Measurements from ENCODE around the gene GNGT1.

The GNGT1 gene

GRCh38 chr7:93906267-93906666 is at the start of gene GNGT1:
TSS of gene GNGT1 (plus strand) at chr7:93906567. CDS start at chr7:93906747, 180 bp downstream.
- no peaks in the 10 kb centered on the region for H3K27me3 ChIP-seq (ENCODE audit: insufficient read depth, poor library complexity, severe bottlenecking)
- TF ChIP-seq, protein P1, sequence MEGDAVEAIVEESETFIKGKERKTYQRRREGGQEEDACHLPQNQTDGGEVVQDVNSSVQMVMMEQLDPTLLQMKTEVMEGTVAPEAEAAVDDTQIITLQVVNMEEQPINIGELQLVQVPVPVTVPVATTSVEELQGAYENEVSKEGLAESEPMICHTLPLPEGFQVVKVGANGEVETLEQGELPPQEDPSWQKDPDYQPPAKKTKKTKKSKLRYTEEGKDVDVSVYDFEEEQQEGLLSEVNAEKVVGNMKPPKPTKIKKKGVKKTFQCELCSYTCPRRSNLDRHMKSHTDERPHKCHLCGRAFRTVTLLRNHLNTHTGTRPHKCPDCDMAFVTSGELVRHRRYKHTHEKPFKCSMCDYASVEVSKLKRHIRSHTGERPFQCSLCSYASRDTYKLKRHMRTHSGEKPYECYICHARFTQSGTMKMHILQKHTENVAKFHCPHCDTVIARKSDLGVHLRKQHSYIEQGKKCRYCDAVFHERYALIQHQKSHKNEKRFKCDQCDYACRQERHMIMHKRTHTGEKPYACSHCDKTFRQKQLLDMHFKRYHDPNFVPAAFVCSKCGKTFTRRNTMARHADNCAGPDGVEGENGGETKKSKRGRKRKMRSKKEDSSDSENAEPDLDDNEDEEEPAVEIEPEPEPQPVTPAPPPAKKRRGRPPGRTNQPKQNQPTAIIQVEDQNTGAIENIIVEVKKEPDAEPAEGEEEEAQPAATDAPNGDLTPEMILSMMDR (IDR thresholded peaks at IDR 0.05; ENCODE audit: poor library complexity, severe bottlenecking): no peak
- no peak for ATAC-seq (ENCODE audit: low read depth)
- H3K9me3 ChIP-seq (ENCODE audit: severe bottlenecking): no peaks in the 10 kb centered on the region
- H3K36me3 ChIP-seq (ENCODE audit: low read depth): no peaks in the 10 kb centered on the region
- H3K4me1 ChIP-seq (ENCODE audit: insufficient read depth, poor library complexity, severe bottlenecking): peaks cover 4% of the 10 kb centered on the region
- DNase-seq (ENCODE audit: low spot score): no peak
- no peak within 1 kb of the TSS for H3K4me3 ChIP-seq (ENCODE audit: severe bottlenecking)
- no peak within 1 kb of the TSS for H3K27ac ChIP-seq (ENCODE audit: poor library complexity, severe bottlenecking)

DNA sequence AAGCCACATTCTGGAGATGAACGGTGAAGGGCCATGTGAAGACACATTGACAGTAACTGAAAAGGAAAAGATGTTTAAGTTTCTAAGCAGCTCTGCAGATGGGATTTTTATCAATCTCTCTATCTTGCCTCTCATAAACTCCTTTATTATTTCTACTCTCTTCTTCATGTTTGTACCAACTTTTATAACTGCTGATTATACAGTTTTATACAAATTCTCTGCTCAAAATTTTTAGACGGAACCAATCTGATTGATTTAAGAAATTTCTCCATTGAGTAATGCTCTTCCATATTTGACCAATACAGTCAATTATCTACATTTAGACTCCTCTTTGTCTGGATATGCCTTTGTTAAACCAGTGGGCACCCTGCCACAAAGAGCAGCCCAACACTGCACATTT is 47.5 kb upstream of the GNGT1 start:
- Histone ChIP-seq H3K4me3 (ENCODE audit: severe bottlenecking) (no peak overlapping the region), H3K9me3 (ENCODE audit: severe bottlenecking) (no peaks in the 10 kb centered on the region), H3K36me3 (ENCODE audit: low read depth) (no peaks in the 10 kb centered on the region), H3K4me1 (ENCODE audit: insufficient read depth, poor library complexity, severe bottlenecking) (peaks cover 50% of the 10 kb centered on the region), H3K27ac (ENCODE audit: poor library complexity, severe bottlenecking) (no peak overlapping the region), H3K27me3 (ENCODE audit: insufficient read depth, poor library complexity, severe bottlenecking) (no peaks in the 10 kb centered on the region)
- ATAC-seq (ENCODE audit: low read depth) (no peak), DNase-seq (ENCODE audit: low spot score) (no peak)
- TF ChIP-seq, protein P1 (IDR thresholded peaks at IDR 0.05; ENCODE audit: poor library complexity, severe bottlenecking): no peak

- Histone ChIP-seq H3K4me3 (ENCODE audit: severe bottlenecking) (no peak overlapping the region), H3K4me1 (ENCODE audit: insufficient read depth, poor library complexity, severe bottlenecking) (peaks cover 45% of the 10 kb centered on the region), H3K27me3 (ENCODE audit: insufficient read depth, poor library complexity, severe bottlenecking) (no peaks in the 10 kb centered on the region), H3K27ac (ENCODE audit: poor library complexity, severe bottlenecking) (peak overlapping the region; percentile 62), H3K36me3 (ENCODE audit: low read depth) (no peaks in the 10 kb centered on the region), H3K9me3 (ENCODE audit: severe bottlenecking) (no peaks in the 10 kb centered on the region)
- ATAC-seq (ENCODE audit: low read depth) (peak; percentile 77), DNase-seq (ENCODE audit: low spot score) (no peak)
- TF ChIP-seq, protein P1 (IDR thresholded peaks at IDR 0.05; ENCODE audit: poor library complexity, severe bottlenecking): no peak
Observed at GRCh38 chr7:93860261-93860660, 46.1 kb upstream of the GNGT1 start.

- Histone ChIP-seq H3K4me1 (ENCODE audit: insufficient read depth, poor library complexity, severe bottlenecking) (peaks cover 38% of the 10 kb centered on the region), H3K4me3 (ENCODE audit: severe bottlenecking) (no peak overlapping the region), H3K36me3 (ENCODE audit: low read depth) (no peaks in the 10 kb centered on the region), H3K27me3 (ENCODE audit: insufficient read depth, poor library complexity, severe bottlenecking) (no peaks in the 10 kb centered on the region), H3K27ac (ENCODE audit: poor library complexity, severe bottlenecking) (peak overlapping the region; percentile 62), H3K9me3 (ENCODE audit: severe bottlenecking) (no peaks in the 10 kb centered on the region)
- ATAC-seq (ENCODE audit: low read depth) (no peak), DNase-seq (ENCODE audit: low spot score) (no peak)
- TF ChIP-seq, protein P1 (IDR thresholded peaks at IDR 0.05; ENCODE audit: poor library complexity, severe bottlenecking): no peak
Observed at GRCh38 chr7:93861325-93861949, 44.9 kb upstream of the GNGT1 start.

- TF ChIP-seq, protein P1 (IDR thresholded peaks at IDR 0.05; ENCODE audit: poor library complexity, severe bottlenecking): no peak
- Histone ChIP-seq H3K27me3 (ENCODE audit: insufficient read depth, poor library complexity, severe bottlenecking) (no peaks in the 10 kb centered on the region), H3K36me3 (ENCODE audit: low read depth) (no peaks in the 10 kb centered on the region), H3K27ac (ENCODE audit: poor library complexity, severe bottlenecking) (peak overlapping the region; percentile 34), H3K4me1 (ENCODE audit: insufficient read depth, poor library complexity, severe bottlenecking) (peaks cover 27% of the 10 kb centered on the region), H3K4me3 (ENCODE audit: severe bottlenecking) (no peak overlapping the region), H3K9me3 (ENCODE audit: severe bottlenecking) (no peaks in the 10 kb centered on the region)
- DNase-seq (ENCODE audit: low spot score) (no peak), ATAC-seq (ENCODE audit: low read depth) (peak; percentile 73)
Observed at GRCh38 chr7:93862651-93863050, 43.7 kb upstream of the GNGT1 start.
